ENCODE data around the gene RPP14.

RPP14 gene

DNA sequence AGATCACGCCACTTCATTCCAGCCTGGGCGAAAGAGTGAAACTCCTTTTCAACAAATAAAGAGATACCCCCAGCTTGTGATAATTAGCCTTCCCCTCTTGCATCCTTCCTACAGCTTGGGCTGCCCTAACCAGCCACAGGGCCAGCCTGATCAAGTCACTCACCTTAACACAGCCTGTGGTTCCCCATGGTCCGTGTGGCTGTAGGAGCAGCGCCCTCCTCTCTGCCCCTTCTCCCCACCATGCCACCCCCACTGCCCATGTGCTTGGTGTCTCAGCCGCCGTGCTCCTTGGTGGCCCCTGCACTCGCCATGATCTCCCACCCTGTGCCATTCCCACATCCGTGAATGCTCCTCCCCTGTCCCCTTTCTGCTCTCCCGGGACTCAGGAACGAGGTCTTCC lies 13.2 kb upstream of the RPP14 start:
- FAIRE-seq = no peak

- no peak for FAIRE-seq
Measured at GRCh38 chr3:58293516-58293915, 12.5 kb upstream of the RPP14 start.

GRCh38 chr3:58296269-58296668 lies 9.8 kb upstream of the RPP14 start:
- FAIRE-seq = no peak

DNA sequence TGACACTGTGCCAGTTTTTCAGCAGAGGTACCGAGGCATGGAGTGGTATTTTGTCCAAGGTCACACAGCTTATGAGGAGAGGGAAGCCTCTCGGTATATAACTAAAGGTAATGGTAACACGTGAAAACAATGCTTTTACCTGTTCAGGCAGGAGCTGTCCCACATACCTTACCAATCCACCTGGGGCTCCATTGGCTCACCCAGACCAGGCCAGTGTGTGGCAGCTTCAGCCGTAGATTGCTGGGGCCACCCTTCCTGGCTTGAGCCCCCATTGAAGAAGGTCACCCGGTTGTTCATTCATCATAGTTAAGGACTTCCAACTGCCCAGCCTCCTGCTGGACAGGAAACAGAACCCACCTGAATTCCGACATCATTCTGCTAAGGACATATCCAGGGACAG lies 9.2 kb upstream of the RPP14 start:
- no peak for FAIRE-seq

DNA sequence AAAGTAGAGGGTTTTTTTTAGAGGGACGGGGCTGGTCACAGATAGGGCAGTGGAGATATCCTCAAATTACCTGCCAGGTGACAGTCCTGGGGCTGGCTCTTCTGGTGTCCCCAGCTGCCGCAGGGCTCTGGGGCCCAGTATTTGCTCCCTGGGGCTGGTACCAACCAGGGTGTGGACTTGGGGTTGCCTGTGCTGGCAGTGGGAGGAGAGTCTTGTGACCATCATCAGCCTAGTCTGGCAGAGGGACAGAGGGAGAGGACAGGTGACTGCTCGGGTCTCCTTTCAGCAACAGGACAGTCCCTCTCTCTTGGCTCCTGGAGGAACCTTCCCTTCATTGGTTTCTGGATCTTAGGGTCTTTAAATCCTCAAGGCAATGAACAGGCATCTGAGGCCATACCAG lies 7.9 kb upstream of the RPP14 start:
- no peak for FAIRE-seq

DNA sequence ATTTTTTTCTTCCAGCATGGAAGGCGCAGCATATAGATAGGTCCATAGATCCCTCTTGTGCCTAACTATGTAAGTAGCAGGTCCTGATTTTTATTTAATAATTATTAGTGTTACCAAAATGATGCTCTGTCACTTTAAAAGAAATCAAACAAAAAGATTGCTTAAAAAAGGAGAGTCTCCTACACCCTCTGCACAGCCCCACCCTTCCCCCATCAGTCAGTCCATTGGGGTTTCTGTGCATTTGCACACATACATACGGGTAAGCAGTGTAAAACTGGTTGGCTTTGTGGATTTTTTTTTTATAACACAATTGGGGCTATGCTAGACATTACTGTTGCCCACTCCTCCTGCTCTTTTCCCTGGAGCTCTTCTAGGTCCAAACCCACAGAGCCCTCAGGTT lies 7.0 kb upstream of the RPP14 start:
- FAIRE-seq = no peak

GRCh38 chr3:58299839-58300516 lies 6.1 kb upstream of the RPP14 start:
- FAIRE-seq = peak; percentile 92

- peak; percentile 44 for FAIRE-seq
Measured at GRCh38 chr3:58307639-58308215, 1.7 kb downstream of the RPP14 start.

- no peak for FAIRE-seq
Measured at GRCh38 chr3:58308728-58309127, 2.7 kb downstream of the RPP14 start.

- no peak for FAIRE-seq
Measured at GRCh38 chr3:58317811-58318210, 11.8 kb downstream of the RPP14 start.

DNA sequence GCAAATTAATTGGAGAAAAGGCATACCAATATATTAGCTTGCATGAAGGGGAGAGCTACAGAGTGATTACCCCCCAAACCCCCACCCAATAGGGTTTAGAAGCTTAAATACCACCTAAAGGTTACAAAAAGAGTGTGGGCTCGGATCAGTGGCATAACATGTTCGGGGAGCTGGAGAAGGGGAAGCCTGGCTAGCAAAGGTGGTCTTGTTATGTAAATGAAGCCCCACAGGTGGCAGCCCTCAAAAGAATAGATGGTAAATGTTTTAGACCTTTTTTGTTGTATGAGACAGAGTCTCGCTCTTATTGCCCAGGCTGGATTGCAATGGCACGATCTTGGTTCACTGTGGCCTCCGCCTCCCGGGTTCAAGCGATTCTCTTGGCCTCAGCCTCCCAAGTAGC lies 15.7 kb downstream of the RPP14 start:
- FAIRE-seq = no peak

GRCh38 chr3:58322793-58323192 lies 16.7 kb downstream of the RPP14 start:
- no peak for FAIRE-seq

GRCh38 chr3:58323529-58324390 lies 17.7 kb downstream of the RPP14 start:
- no peak for FAIRE-seq

- FAIRE-seq = no peak
Measured at GRCh38 chr3:58324391-58325390, 18.6 kb downstream of the RPP14 start.

DNA sequence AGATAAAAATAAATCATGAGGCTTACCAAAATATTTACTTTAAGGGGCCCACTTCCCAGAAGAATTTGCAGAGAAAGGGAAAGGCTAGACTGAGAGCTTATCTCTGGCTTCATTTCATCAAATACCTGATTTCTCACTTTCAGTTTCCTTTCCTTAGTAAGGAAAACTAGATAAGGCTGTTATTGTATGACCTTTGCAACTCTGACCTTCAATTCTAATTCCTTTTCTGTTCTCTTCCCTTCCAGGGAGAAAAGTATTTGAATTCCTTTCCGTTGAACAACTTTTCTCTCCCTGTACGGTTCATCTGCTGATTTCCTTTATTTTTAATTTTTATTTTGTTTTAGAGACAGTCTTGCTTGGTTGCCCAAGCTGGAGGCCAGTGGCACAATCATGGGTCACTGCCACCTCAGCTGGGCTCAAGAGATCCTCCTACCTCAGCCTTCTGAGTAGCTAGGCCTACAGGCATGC lies 19.5 kb downstream of the RPP14 start:
- no peak for FAIRE-seq

DNA sequence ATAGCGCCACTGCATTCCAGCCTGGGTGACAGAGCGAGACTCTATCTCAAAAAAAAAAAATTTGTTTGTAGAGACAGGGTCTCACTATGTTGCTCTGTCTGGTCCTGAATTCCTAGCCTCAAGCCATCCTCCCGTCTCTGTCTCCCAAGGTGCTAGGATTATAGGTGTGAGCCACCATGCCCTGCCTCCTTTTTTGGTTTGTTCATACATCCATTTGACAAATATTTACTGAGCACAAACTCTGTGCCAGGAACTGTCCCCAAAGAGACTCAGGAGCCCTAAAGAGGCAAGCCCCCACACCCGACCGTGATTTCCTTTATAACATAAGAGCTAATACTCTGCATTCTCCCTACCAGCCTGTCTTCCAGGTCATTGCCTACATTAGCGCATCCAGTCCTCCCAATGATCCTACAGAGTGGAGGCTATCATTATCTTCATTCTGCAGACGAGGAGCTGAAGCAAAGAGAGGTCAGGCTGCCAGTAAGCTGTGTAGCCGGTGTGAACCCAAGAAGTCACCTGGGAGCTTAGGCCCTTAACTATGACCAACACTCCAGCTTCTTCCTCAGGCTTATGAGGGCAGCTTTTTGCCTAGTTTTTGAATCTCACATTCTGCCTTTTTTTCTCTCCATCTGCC lies 20.3 kb downstream of the RPP14 start:
- FAIRE-seq = no peak

DNA sequence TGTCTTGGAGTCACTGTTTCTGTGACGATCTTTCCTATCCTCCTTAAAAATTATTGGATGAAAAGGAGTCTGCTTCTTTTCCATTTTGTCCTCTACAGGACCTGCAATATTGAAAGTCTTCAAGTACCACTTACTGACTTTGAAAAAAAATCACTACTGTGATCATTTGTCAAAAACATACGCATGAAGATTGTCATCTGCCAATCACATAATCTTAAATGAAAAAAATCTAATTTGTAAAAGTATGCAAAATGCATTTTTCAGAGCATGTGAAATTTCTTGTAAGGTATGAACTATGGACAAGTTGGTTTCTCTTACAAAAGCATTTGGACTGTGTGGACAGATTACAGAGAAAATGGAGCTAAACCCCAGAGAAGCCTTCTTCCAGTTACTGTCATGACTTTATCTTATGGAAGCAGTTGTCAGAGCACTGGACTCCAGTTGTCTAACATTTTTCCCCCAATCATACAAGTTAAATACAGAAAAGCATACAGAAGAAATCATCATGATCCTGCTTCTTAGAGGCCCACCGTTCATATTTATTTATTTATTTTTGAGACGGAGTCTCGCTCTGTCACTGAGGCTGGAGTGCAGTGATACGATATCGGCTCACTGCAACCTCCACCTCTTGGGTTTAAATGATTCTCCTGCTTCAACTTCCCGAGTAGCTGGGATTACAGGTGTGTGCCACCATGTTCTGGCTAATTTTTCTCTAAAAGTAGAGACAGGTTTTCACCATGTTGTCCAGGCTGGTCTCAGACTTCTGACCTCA lies 23.3 kb downstream of the RPP14 start:
- FAIRE-seq = no peak

- no peak for FAIRE-seq
Measured at GRCh38 chr3:58329922-58330413, 23.9 kb downstream of the RPP14 start.

- FAIRE-seq = no peak
Measured at GRCh38 chr3:58331593-58332152, 25.6 kb downstream of the RPP14 start.

DNA sequence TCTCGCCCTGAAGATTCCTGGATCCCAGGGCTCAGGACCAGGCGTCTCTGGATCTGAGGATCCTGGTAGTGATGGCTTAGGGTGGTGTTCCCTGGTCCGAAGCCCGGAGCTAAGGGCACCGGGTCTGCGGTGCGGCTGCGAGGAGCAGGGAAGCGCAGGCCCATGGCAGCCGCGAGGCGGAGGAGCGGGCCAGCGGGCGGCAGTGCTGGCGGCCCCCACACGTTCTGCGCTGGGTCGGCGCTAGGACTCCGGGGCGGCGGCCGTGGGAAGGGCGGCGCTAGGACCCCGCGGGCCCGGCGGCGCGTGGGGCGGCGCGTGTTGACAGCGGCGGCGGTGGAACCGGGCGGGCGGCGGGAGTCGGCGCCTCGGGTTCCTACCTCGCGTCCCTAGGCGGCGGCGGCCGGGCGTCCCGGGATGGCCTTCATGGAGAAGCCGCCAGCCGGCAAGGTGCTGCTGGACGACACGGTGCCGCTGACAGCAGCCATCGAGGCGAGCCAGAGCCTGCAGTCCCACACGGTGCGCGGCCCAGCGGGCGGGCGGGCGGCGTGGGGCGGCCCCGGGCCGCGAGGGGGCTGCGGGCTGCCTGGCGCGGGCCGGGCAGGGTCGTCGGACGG lies 26.6 kb downstream of the RPP14 start, which contains the start of gene PXK:
TSS of gene PXK (plus strand) at position 318 of the 614 bp plus-strand sequence. CDS start at position 415, 97 bp downstream.
- FAIRE-seq = no peak

All from G401.6 (cell line).